Measurements from ENCODE around the gene CC2D1A. TPM values are rescaled to one million over a fixed set of nuclear protein-coding genes. Genes with fewer than 3 reads are reported as not detected.

CC2D1A gene
- total RNA-seq, 1 donor from 2014 or later: 69.4 TPM

- H3K27ac Mint-ChIP-seq: no peak overlapping the region
- no peaks in the 10 kb centered on the region for H3K9me3 Mint-ChIP-seq (ENCODE audit: low read depth)
- no peak for TF ChIP-seq CTCF (IDR thresholded peaks at IDR 0.05; ENCODE audit: unreplicated experiment)
- H3K36me3 Mint-ChIP-seq (ENCODE audit: insufficient read depth): peaks cover 9% of the 10 kb centered on the region
- DNase-seq (ENCODE audit: low spot score, unreplicated experiment): no peak
- no peak overlapping the region for H3K4me3 Mint-ChIP-seq (ENCODE audit: low read depth)
- peaks cover 2% of the 10 kb centered on the region for H3K4me1 Mint-ChIP-seq (ENCODE audit: low read depth)
- H3K27me3 Mint-ChIP-seq: peaks cover 11% of the 10 kb centered on the region
These were observed 25.6 kb downstream of the CC2D1A start for GRCh38 chr19:13931391-13932148.

GRCh38 chr19:13932149-13932637, 26.2 kb downstream of the CC2D1A start:
- DNase-seq (ENCODE audit: low spot score, unreplicated experiment): no peak
- Mint-ChIP-seq H3K27ac (no peak overlapping the region), H3K36me3 (ENCODE audit: insufficient read depth) (peaks cover 6% of the 10 kb centered on the region), H3K27me3 (peaks cover 11% of the 10 kb centered on the region), H3K4me3 (ENCODE audit: low read depth) (no peak overlapping the region), H3K4me1 (ENCODE audit: low read depth) (peaks cover 2% of the 10 kb centered on the region), H3K9me3 (ENCODE audit: low read depth) (no peaks in the 10 kb centered on the region)
- no peak for TF ChIP-seq CTCF (IDR thresholded peaks at IDR 0.05; ENCODE audit: unreplicated experiment)

- no peak overlapping the region for H3K27ac Mint-ChIP-seq
- no peak for DNase-seq (ENCODE audit: low spot score, unreplicated experiment)
- no peak for TF ChIP-seq CTCF (IDR thresholded peaks at IDR 0.05; ENCODE audit: unreplicated experiment)
- H3K9me3 Mint-ChIP-seq (ENCODE audit: low read depth): no peaks in the 10 kb centered on the region
- H3K36me3 Mint-ChIP-seq (ENCODE audit: insufficient read depth): peaks cover 4% of the 10 kb centered on the region
- peaks cover 3% of the 10 kb centered on the region for H3K4me1 Mint-ChIP-seq (ENCODE audit: low read depth)
- H3K27me3 Mint-ChIP-seq: peaks cover 14% of the 10 kb centered on the region
- H3K4me3 Mint-ChIP-seq (ENCODE audit: low read depth): no peak overlapping the region
These were observed 27.0 kb downstream of the CC2D1A start for GRCh38 chr19:13932911-13933393.

GRCh38 chr19:13934785-13935109, 28.7 kb downstream of the CC2D1A start:
- Mint-ChIP-seq H3K4me1 (ENCODE audit: low read depth) (peaks cover 3% of the 10 kb centered on the region), H3K36me3 (ENCODE audit: insufficient read depth) (no peaks in the 10 kb centered on the region), H3K4me3 (ENCODE audit: low read depth) (no peak overlapping the region), H3K9me3 (ENCODE audit: low read depth) (no peaks in the 10 kb centered on the region), H3K27me3 (peaks cover 14% of the 10 kb centered on the region), H3K27ac (no peak overlapping the region)
- TF ChIP-seq CTCF (IDR thresholded peaks at IDR 0.05; ENCODE audit: unreplicated experiment): no peak
- DNase-seq (ENCODE audit: low spot score, unreplicated experiment): no peak

GRCh38 chr19:13935765-13936510, 29.9 kb downstream of the CC2D1A start:
- H3K27ac Mint-ChIP-seq: no peak overlapping the region
- H3K9me3 Mint-ChIP-seq (ENCODE audit: low read depth): no peaks in the 10 kb centered on the region
- no peak for TF ChIP-seq CTCF (IDR thresholded peaks at IDR 0.05; ENCODE audit: unreplicated experiment)
- H3K4me3 Mint-ChIP-seq (ENCODE audit: low read depth): no peak overlapping the region
- H3K27me3 Mint-ChIP-seq: peaks cover 14% of the 10 kb centered on the region
- DNase-seq (ENCODE audit: low spot score, unreplicated experiment): no peak
- peaks cover 3% of the 10 kb centered on the region for H3K4me1 Mint-ChIP-seq (ENCODE audit: low read depth)
- no peaks in the 10 kb centered on the region for H3K36me3 Mint-ChIP-seq (ENCODE audit: insufficient read depth)
